ENCODE measurements around the gene MEPE.
A peak's percentile ranks its signal among the peaks of the same experiment; 100 is the strongest.

Gene MEPE

DNA sequence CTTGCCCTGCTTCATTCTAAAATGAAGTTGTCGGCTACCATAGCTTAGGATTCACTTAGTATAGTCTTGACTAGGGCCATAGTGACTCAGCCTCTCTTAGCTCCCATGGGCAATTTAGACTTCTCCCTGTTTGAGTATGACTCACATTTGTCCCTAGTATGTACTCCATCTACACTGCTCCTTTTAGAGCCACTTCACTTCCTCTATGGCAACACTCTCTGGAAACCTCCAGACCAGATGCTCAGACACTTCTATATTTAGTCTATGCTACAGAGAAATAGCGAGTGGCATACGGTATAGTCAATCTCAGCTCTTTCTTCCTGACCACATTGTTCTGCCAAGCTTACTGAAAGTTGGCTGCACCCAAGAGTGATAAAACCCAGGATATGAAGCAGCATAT is 11.2 kb downstream of the MEPE start:
- peak in 2 of 14 donors; percentile 13 to 93 for DNase-seq

GRCh38 chr4:87844452-87844851 is 11.7 kb downstream of the MEPE start:
- no peak for DNase-seq

DNA sequence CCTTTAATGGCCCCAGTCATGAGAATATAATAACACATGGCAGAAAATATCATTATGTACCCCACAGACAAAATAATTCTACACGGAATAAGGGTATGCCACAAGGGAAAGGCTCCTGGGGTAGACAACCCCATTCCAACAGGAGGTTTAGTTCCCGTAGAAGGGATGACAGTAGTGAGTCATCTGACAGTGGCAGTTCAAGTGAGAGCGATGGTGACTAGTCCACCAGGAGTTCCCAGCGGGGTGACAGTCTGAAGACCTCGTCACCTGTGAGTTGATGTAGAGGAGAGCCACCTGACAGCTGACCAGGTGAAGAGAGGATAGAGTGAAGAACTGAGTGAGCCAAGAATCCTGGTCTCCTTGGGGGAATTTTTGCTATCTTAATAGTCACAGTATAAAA is 13.5 kb downstream of the MEPE start:
- DNase-seq = no peak

DNA sequence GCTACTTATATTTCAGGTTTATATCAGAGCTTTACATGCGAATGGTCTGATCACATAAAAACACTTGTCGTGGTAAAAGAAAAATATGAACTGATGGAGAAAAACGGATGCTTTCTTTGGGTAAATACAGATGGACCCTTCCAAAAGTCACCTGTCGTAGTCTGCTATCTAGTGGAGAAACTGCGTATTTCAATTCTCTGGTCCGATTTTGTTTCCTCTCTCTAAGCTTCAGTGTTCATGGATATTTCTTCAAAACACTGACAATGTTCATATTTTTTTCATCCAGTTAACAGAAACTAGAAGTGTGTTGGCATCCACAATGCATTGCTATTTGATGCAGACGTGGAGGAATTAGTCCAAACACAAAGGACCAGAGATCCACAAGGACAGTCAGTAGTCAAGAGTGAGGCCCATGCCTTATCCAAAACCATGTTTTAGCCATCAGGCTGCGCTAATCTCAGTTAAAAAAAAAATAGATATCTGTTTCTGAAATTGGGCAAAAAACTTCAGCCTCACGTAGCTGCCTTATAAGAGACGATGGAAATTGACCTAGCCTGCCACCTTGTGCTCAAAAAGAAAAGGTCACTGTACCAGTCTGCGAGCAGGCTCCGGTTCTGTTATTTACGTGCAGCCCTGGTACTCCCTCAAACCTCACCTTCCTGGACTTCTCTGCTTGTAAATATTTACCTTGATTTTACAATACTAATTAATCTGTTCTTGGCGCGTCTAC is 16.0 kb downstream of the MEPE start:
- DNase-seq = peak in 11 of 14 donors; percentile 9 to 84 (median 33)

- no peak for DNase-seq
Observed at GRCh38 chr4:87849612-87850011, 16.8 kb downstream of the MEPE start.

- DNase-seq = peak in 5 of 14 donors; percentile 14 to 30 (median 21)
Observed at GRCh38 chr4:87851332-87851731, 18.6 kb downstream of the MEPE start.

- no peak for DNase-seq
Observed at GRCh38 chr4:87851953-87852352, 19.2 kb downstream of the MEPE start.

- DNase-seq = peak in 1 of 14 donors; percentile 33
Observed at GRCh38 chr4:87853108-87853507, 20.3 kb downstream of the MEPE start.

GRCh38 chr4:87853891-87854290 is 21.1 kb downstream of the MEPE start:
- DNase-seq = no peak

GRCh38 chr4:87855559-87855958 is 22.8 kb downstream of the MEPE start:
- DNase-seq = peak in 1 of 14 donors; percentile 44

GRCh38 chr4:87856816-87857215 is 24.0 kb downstream of the MEPE start:
- DNase-seq = no peak

DNA sequence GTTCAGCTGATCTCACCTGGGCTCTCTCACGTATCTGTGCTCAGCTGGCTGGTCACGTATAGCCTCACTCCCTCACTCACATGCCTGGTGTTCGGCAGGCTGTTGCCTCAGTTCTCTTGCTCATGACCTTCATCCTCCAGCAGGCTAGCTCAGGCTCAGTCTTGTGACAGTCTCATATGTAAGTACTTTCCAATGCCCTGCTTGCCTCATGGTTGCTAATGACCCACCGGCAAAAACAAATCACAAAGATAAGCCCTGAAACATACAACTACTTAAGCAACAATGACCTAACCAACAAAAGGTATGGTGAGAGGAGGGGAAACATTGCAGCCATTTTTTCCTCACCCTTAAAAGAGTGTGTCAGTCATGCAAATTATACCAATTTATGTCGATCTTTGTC is 25.0 kb downstream of the MEPE start:
- DNase-seq = no peak

- no peak for DNase-seq
Observed at GRCh38 chr4:87862236-87862635, 29.5 kb downstream of the MEPE start.

- DNase-seq = peak in 1 of 14 donors; percentile 16
Observed at GRCh38 chr4:87863486-87863885, 30.7 kb downstream of the MEPE start.

DNA sequence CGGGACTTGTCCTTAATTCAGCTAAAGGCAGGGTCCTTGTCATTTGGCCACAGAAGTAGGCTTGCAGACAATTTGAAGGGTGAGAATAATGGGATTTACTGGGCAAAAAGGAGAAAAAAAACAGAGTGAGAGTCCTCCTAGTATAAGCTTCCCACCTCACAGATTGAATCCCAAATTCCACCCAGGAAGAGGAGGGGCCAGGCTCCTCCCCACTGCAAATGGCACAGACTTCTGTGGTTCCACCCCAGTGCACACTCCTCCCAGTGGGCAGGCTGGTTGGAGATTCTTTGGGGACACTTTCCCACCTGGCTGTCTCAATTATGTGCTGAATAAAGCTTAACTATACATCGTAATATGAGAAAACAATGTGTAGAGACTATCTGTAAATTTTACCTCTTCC is 31.6 kb downstream of the MEPE start:
- no peak for DNase-seq

DNA sequence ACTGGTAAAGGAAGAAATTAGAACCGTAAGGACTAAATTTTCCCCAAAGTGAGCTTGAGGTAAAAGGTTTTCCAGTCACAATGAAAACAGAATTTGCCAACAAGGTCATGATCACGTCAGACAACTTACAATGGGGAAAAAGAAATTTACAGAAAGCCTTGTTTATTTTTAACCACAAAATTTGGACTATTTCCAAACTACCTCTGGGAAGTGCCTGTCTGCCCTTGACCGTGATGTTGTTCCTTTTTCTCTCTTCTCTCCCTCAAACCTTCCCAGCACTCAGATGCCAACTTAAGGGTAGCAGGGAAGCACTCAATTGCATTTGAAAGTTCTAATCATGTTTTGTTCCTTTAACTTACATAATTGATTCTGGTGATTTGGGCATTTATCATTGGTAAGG is 32.5 kb downstream of the MEPE start:
- no peak for DNase-seq

DNA sequence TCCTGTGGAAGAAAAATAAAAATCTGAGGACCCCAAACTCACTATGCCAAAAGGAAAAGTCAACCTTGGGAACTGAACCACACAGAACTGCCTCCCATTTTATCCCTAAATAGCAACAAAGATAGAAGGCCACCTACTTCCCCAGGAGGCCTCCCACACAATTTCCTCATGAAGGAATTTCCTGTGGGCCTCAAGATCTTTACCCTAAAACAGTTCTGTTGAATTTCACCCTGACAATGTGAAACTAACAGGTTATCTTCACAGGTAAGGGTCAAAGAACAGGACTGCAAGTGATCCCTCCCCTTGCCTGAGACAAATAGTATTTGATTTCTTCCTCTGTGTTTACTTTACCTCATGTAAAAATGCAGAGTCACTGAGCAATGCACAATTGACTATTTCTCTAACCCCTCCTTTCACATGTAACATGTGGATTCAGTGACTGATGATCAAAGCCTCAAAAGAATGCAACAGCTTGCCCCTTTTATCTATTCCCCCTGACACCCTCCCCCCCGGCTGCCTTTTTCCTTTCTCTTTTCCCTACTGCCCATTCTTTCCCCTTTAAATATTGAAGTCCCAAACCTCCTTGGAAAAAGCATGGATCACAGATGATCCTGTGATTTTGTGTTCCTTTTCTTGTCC is 33.3 kb downstream of the MEPE start:
- no peak for DNase-seq

GRCh38 chr4:87868522-87868921 is 35.8 kb downstream of the MEPE start:
- no peak for DNase-seq

GRCh38 chr4:87872028-87872427 is 39.3 kb downstream of the MEPE start:
- no peak for DNase-seq

- DNase-seq = no peak
Observed at GRCh38 chr4:87875191-87875590, 42.4 kb downstream of the MEPE start.

GRCh38 chr4:87880106-87880505 is 47.3 kb downstream of the MEPE start:
- no peak for DNase-seq

GRCh38 chr4:87881115-87881514 is 48.3 kb downstream of the MEPE start:
- no peak for DNase-seq

GRCh38 chr4:87882321-87882720 is 49.6 kb downstream of the MEPE start:
- no peak for DNase-seq

- no peak for DNase-seq
Observed at GRCh38 chr4:87882861-87883260, 50.1 kb downstream of the MEPE start.

Data from C1 segment of cervical spinal cord (tissue), 14 donors.